Measurements from ENCODE around the gene DNAI1.

Gene DNAI1

DNA sequence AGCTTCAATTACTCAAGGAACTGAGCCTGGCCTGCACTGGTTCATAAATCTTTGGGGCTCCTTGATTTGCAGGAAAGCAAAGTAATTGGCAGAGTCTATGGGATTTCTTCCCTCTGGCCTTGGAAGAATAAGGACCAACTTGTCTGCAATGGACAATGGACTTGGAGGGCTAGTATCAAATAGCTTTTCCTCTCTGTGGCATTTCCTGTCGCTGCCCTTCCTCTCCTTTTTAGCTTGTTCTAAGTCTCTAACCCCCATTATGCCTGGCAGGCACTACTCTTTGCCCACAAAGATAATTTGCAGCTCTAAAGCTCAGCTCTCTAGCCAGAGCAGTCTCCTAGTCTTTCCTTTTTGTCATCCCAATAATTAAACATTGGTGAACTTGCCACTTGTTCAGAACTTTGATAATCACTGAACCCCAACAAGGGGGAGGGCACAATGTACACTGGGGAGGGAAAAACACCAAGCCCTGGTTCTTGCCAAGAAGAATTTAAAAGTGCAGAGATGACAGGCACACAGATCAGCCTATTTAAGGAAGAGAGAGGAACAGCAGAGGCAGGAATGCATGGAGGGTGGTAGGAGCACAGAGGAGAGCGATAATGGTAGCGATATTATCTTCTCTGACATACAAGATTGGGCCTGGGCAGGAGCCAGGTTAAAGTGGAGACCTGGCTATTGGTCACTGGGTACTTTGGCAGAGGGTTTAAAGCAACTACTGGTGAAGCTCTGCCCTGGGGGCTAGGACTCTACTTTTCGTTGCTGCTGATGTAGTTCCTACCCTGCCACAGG is 38.7 kb upstream of the DNAI1 start:
- TF ChIP-seq, protein P1, sequence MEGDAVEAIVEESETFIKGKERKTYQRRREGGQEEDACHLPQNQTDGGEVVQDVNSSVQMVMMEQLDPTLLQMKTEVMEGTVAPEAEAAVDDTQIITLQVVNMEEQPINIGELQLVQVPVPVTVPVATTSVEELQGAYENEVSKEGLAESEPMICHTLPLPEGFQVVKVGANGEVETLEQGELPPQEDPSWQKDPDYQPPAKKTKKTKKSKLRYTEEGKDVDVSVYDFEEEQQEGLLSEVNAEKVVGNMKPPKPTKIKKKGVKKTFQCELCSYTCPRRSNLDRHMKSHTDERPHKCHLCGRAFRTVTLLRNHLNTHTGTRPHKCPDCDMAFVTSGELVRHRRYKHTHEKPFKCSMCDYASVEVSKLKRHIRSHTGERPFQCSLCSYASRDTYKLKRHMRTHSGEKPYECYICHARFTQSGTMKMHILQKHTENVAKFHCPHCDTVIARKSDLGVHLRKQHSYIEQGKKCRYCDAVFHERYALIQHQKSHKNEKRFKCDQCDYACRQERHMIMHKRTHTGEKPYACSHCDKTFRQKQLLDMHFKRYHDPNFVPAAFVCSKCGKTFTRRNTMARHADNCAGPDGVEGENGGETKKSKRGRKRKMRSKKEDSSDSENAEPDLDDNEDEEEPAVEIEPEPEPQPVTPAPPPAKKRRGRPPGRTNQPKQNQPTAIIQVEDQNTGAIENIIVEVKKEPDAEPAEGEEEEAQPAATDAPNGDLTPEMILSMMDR (IDR thresholded peaks at IDR 0.05; ENCODE audit: low read depth, low read length, missing control alignments) = no peak
- DNase-seq (ENCODE audit: low read depth) = no peak
- no peak overlapping the region for H3K4me3 ChIP-seq (ENCODE audit: low read depth, low read length)

DNA sequence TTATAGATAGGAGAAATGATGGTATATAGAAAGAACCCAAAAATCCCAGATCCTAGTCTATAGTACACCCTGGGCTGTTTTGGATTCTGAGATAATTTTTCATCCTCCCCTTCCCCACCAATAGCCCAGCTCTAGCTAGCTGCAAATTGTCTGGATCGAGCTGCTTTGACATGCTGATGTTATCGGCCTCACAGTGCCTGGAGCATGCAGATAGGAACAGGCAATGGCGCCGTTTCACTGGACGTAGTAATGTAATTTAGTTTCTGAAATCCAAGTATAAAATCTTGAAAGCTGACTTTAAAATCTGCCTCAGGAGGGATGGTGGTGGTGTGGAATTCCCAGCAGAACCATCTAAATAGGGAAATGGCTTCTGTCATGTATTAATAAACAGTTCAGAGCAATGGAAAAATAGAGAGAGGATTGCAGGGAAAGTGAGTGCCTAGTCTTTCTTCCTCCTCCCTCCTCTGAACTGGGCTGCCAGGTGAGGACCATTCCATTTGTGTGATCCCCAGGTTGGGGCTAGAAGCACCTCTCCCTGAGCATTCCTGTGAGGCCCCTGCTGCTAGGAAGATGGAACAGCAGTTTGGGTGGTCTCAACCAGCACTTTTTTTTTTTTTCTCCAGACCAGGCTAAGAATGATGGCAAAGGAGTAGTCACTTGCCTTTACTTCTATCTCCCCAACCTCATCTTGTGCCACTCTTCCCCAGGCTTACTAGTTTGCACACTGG is 32.1 kb upstream of the DNAI1 start:
- TF ChIP-seq, protein P1 (IDR thresholded peaks at IDR 0.05; ENCODE audit: low read depth, low read length, missing control alignments) = no peak
- DNase-seq (ENCODE audit: low read depth) = no peak
- no peak overlapping the region for H3K4me3 ChIP-seq (ENCODE audit: low read depth, low read length)

DNA sequence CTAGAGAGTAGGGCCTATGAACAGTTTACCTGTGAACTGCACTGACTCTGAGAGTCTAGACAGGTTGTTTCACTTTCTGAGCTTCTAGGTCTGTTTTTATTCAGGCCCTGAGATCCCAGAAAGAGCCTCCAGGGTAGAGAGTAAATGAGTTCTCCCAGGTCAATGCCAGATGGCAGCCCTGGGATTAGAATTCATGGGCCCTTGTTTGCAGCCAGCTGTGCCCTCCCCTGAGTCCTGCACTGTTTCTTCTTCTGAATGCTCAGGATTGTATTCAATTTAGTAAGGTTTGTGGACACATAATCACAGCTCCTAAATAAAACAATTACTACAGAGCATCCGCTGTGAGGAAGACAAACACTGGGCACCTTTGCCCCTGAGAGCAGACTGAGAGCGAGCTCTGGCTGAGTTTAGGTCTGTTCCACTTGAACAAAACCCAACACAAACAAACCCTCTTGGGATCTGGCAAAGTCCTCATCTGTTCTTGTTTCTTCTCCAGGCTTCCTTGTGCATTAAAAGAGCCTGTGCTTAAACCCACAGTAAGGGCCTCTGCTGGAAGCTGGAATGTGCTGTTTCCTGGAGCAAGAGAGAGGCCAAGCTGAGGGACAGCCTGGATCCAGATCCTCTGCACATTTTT is 30.2 kb upstream of the DNAI1 start:
- TF ChIP-seq, protein P1 (IDR thresholded peaks at IDR 0.05; ENCODE audit: low read depth, low read length, missing control alignments) = no peak
- no peak for DNase-seq (ENCODE audit: low read depth)

DNA sequence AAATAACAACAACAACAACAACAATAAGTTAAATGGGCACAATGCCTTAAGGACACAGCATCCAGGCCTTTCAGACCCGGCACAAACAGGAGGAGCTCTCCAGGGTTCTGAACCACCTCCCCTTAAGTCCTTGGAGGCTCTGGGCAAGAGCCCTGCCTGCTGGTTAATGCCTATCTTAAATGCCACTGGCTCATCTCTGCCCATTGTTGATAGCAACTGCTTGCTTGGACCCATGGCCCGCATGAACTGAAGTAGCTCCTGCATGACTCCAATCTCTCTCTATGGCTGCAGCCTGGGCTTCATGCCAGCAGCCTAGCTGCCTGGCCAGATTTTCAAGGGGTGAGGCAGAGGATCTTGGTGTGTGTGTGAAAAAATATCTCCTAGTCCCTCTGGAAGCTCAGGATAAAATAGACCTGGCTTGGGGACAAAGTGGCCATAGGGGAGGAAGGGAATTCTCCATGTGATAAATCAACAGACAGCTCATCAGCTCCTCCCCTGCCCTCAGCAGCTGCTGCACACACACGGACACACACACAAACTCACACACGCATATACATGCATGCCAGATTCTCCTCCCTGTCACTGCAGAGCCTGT is 27.7 kb upstream of the DNAI1 start:
- TF ChIP-seq, protein P1 (IDR thresholded peaks at IDR 0.05; ENCODE audit: low read depth, low read length, missing control alignments) = no peak
- no peak for DNase-seq (ENCODE audit: low read depth)
- no peak overlapping the region for H3K4me3 ChIP-seq (ENCODE audit: low read depth, low read length)

More for the DNA sequence above, 30.2 kb upstream of the DNAI1 start:
- H3K4me3 ChIP-seq (ENCODE audit: low read depth, low read length) = no peak overlapping the region

DNA sequence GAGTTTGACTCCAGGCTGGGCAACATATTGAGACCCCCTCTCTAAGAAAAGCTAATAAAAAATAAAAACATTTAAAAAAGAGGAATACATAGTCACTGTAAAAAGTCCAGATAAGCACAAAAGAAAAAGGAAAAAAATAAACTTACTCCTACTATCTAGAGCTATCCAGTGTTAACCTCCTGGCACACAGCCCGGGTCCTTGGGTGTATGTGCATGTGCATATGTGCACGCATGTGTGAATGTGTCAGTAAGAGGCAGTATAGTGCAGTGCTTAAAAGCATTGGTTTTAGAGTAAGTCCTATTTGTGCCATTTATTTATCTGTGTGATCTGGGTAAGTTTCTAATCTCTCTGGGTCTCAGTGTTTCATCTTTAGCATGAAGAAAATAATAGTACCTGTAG is 26.9 kb upstream of the DNAI1 start:
- DNase-seq (ENCODE audit: low read depth) = no peak

More for the DNA sequence above, 26.9 kb upstream of the DNAI1 start:
- TF ChIP-seq, protein P1 (IDR thresholded peaks at IDR 0.05; ENCODE audit: low read depth, low read length, missing control alignments) = no peak
- H3K4me3 ChIP-seq (ENCODE audit: low read depth, low read length) = no peak overlapping the region
